WERI-Rb-1 (cell line): ENCODE results near the gene CHMP3.

Source experiments
- DNase-seq: peaks from one replicate; pipeline ENCODE4 v3.0.0-alpha.2; 2020
- H3K27ac ChIP-seq: fragments of 250-450 bp; sonication (Bioruptor Pico); 2 replicates; pipeline ENCODE4 v1.5.1; 2020; ENCODE audit warnings: mild to moderate bottlenecking, moderate library complexity
- H3K27me3 ChIP-seq: fragments of 250-450 bp; sonication (Bioruptor Pico); 2 replicates; pipeline ENCODE4 v1.5.1; 2021; ENCODE audit warnings: mild to moderate bottlenecking, low read depth, moderate library complexity; ENCODE audit not compliant: insufficient read depth, severe bottlenecking
- H3K36me3 ChIP-seq: fragments of 250-450 bp; sonication (Bioruptor Pico); 2 replicates; pipeline ENCODE4 v1.5.1; 2020; ENCODE audit warnings: mild to moderate bottlenecking, moderate library complexity
- H3K4me3 ChIP-seq: 2 replicates; pipeline ENCODE4 v1.5.1; 2011; ENCODE audit warnings: low read depth, mild to moderate bottlenecking, control low read depth, low read length
- H3K9me3 ChIP-seq: fragments of 250-450 bp; sonication (Bioruptor Pico); 2 replicates; pipeline ENCODE4 v1.5.1; 2021; ENCODE audit warnings: mild to moderate bottlenecking, moderate library complexity; ENCODE audit not compliant: severe bottlenecking
- CTCF ChIP-seq: IDR thresholded peaks from 2 replicates; pipeline ENCODE4 v1.5.1; 2011; ENCODE audit warnings: low read depth, mild to moderate bottlenecking, control low read depth, inconsistent platforms, low read length

The CHMP3 gene

GRCh38 chr2:86525421-86526340, 37.6 kb downstream of the CHMP3 start:
- Histone ChIP-seq H3K9me3 (no peaks in the 10 kb centered on the region), H3K4me3 (no peak overlapping the region), H3K27me3 (no peaks in the 10 kb centered on the region), H3K27ac (no peak overlapping the region), H3K36me3 (peaks cover 14% of the 10 kb centered on the region)
- DNase-seq = no peak
- TF ChIP-seq CTCF = no peak

GRCh38 chr2:86523491-86523890, 39.8 kb downstream of the CHMP3 start:
- no peak for TF ChIP-seq CTCF
- no peak overlapping the region for H3K27ac ChIP-seq

GRCh38 chr2:86522711-86523110, 40.5 kb downstream of the CHMP3 start:
- no peak for TF ChIP-seq CTCF
- Histone ChIP-seq H3K27me3 (no peaks in the 10 kb centered on the region), H3K36me3 (peaks cover 11% of the 10 kb centered on the region)

More at GRCh38 chr2:86523491-86523890, 39.8 kb downstream of the CHMP3 start:
- Histone ChIP-seq H3K4me3 (no peak overlapping the region), H3K36me3 (peaks cover 11% of the 10 kb centered on the region), H3K9me3 (no peaks in the 10 kb centered on the region), H3K27me3 (no peaks in the 10 kb centered on the region)
- DNase-seq = no peak

GRCh38 chr2:86521922-86522321, 41.3 kb downstream of the CHMP3 start:
- H3K27me3 ChIP-seq = no peaks in the 10 kb centered on the region
- peaks cover 4% of the 10 kb centered on the region for H3K36me3 ChIP-seq

More at GRCh38 chr2:86522711-86523110, 40.5 kb downstream of the CHMP3 start:
- DNase-seq = no peak
- no peaks in the 10 kb centered on the region for H3K9me3 ChIP-seq
- H3K27ac ChIP-seq = no peak overlapping the region
- H3K4me3 ChIP-seq = no peak overlapping the region

GRCh38 chr2:86520153-86520552, 43.1 kb downstream of the CHMP3 start:
- DNase-seq = no peak

More at GRCh38 chr2:86521922-86522321, 41.3 kb downstream of the CHMP3 start:
- no peak for TF ChIP-seq CTCF
- Histone ChIP-seq H3K9me3 (no peaks in the 10 kb centered on the region), H3K27ac (no peak overlapping the region), H3K4me3 (no peak overlapping the region)
- DNase-seq = no peak

More at GRCh38 chr2:86520153-86520552, 43.1 kb downstream of the CHMP3 start:
- H3K4me3 ChIP-seq = no peak overlapping the region
- H3K9me3 ChIP-seq = no peaks in the 10 kb centered on the region
- TF ChIP-seq CTCF = peak; percentile 33; the same call in 1 of the 2 replicates
- no peak overlapping the region for H3K27ac ChIP-seq
- no peaks in the 10 kb centered on the region for H3K36me3 ChIP-seq
- H3K27me3 ChIP-seq = no peaks in the 10 kb centered on the region
